ENCODE measurements around the gene ETNPPL.

Gene ETNPPL

GRCh38 chr4:108762559-108763225 is at the start of gene ETNPPL:
ETNPPL (minus strand) TSS chr4:108763053; CDS start chr4:108762898, 155 bp downstream.
- peak; percentile 19 for DNase-seq

- no peak for DNase-seq
Observed at GRCh38 chr4:108811486-108811885, 48.6 kb upstream of the ETNPPL start.

GRCh38 chr4:108810087-108810486 is 47.2 kb upstream of the ETNPPL start:
- DNase-seq, result no peak

DNA sequence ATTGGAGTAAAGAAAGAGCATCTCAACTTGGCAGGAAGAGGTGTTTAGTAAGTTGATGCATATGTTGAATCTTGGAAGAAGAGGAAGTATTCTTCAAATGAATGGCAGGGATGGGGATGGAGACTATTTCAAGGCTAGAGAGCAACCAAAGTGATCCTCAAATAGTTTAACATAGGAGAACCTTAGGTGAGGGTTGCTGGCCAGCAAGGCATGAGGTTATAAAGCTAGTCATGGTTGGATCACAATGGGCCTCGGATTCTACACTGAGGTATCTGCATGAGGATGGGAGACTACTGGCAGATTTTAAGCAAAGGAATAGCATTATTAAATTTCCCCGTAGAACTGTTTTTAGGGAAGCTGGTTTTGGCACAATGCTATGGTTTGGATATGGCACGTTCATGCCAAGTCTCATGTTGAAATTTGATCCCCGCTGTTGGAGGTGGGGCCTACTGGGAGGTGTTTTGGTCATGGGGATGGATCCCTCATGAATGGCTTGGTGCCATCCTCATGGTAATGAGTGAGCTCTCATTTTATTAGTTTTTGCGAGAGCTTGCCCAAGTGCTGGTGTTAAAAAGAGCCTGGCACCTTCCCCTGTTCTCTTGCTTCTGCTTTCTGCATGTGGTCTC is 41.9 kb upstream of the ETNPPL start:
- DNase-seq, result no peak

GRCh38 chr4:108799306-108799705 is 36.5 kb upstream of the ETNPPL start:
- no peak for DNase-seq

DNA sequence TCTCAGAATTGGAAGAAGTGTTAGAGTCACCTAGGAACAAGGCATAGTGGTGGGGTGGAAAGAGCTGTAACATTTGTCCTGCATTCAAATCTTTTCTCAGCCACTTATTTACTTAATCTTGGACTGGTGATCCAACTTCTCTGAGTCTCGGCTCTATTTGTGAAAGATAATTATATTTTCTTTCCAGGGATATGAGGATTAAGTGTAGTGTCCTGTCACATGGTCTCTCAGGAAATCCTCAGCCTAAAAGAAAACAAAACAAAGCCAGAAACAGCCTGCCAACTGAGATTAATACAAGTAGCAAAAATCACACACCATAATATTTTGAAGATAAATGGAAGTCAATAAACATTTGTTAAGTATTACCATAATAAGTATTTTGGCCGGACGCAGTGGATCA is 33.3 kb upstream of the ETNPPL start:
- DNase-seq, result no peak

GRCh38 chr4:108795733-108796132 is 32.9 kb upstream of the ETNPPL start:
- DNase-seq, result no peak

- no peak for DNase-seq
Observed at GRCh38 chr4:108794136-108794535, 31.3 kb upstream of the ETNPPL start.

DNA sequence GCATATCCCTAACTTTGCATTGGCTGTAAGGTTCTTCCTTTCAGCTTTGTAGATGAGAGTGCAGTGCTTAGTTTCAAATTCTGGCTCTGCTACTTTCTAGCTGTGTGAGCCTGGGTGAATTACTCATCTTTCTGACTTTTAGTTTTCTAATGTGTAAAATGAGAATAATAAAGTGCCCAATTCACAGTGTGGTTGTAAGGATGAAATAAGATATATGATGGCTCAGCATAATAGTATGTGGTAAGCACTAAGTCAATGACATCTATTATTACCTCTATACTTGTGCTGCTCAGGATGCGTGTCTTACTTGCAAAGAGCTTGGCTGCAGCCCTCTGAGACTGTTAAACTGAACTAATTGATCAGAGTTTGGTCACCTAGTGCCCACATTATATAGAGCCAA is 30.6 kb upstream of the ETNPPL start:
- no peak for DNase-seq

- no peak for DNase-seq
Observed at GRCh38 chr4:108788731-108789130, 25.9 kb upstream of the ETNPPL start.

- no peak for DNase-seq
Observed at GRCh38 chr4:108787724-108788123, 24.9 kb upstream of the ETNPPL start.

DNA sequence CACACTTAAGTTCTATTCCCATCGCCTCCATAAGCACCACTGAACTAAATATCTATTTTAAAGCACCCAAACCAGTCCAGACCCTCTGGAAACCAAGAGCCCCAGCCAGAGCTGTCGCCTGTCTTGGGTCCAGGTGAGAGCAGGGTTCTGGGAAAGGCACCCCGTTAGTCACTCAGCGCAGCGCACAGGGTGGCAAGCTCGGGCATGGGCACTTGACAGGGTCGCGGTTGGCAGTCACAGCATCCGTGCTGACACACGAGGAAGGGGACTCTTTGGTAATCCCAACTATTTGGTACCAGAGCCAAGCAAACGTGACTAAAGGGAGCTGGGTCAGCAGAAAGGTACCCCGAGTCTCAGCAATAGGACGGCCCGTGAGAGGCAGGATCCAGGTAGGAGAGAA is 24.3 kb upstream of the ETNPPL start:
- no peak for DNase-seq

GRCh38 chr4:108786351-108786750 is 23.5 kb upstream of the ETNPPL start:
- no peak for DNase-seq

- no peak for DNase-seq
Observed at GRCh38 chr4:108783665-108784463, 21.0 kb upstream of the ETNPPL start.

- no peak for DNase-seq
Observed at GRCh38 chr4:108779958-108780357, 17.1 kb upstream of the ETNPPL start.

GRCh38 chr4:108777388-108777787 is 14.5 kb upstream of the ETNPPL start:
- no peak for DNase-seq

DNA sequence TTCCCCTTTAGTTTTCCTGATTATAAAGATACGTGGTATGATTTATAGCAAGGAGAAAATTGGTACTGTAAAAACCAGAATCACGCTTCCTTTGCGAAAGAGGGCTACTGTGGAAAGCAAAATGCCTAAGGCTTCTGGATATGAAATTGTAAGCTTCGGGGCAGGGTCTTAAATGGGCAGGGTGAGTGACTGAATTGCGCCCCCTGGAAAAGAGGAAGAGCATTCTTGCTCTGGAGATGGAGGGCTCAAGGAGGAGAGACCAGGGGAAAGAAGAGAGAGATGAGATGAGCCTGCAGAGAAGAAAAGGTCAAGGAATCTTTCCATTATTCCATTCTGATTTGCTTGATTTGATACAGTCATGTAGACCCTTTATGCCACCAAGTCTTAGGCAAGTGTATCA is 13.1 kb upstream of the ETNPPL start:
- DNase-seq, result no peak

DNA sequence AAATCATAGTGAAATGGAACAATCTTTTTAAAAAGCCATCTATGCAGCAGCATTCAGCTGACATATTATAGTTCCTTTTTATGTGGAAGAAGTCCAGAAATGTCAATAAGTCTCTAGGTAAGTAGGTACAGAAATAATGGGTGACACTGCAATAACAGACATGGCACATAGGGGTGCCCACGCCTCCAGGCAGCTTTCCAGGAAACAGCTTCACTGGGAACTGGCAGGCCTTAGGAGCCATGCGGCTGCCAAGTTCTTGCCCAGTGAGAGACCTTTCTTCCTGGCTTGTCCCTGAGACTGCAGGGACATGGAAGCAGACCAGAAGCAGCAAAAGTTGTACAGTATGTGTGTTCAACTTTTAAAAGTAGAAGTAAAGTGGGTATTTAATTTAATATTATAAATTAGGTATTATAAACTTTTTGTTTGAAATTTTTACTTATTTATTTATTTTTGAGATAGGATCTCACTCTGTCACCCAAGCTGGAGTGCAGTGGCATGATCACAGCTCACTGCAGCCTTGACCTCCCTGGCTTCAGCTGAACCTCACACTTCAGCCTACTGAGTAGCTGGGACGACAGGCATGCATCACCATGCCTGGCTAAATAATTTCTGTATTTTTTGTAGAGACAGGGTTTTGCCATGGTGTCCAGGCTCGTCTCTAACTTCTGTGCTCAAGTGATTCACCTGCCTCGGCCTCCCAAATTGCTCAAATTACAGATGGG is 12.1 kb upstream of the ETNPPL start:
- no peak for DNase-seq

DNA sequence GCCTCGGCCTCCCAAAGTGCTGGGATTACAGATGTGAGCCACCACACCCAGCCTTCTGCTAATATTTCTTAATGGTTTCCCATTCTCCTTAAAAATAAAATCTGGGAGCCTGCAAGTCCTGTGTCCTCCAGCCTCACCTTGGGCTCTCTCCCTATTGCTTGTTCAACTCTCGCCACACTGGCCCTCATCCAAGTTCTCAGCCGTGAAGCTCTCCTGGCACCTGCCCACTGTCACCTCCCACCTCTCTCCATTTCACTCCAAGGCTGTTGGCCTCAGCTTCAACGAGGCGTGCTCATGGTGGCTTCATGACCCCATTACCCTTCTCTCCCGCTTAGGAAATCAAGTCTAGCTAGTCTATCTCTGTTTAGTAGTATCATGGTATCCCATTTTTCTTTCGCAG is 9.5 kb upstream of the ETNPPL start:
- DNase-seq, result no peak

GRCh38 chr4:108766058-108766457 is 3.2 kb upstream of the ETNPPL start:
- DNase-seq, result no peak

- no peak for DNase-seq
Observed at GRCh38 chr4:108763986-108764385, 1.1 kb upstream of the ETNPPL start.

- DNase-seq, result no peak
Observed at GRCh38 chr4:108763226-108763593, 357 bp upstream of the ETNPPL start.

GRCh38 chr4:108758498-108758897 is 4.4 kb downstream of the ETNPPL start:
- no peak for DNase-seq

GRCh38 chr4:108754327-108754726 is 8.5 kb downstream of the ETNPPL start:
- DNase-seq, result no peak

All from activated CD4-positive, alpha-beta T cell treated with anti-CD3 and anti-CD28 coated beads, Interleukin-2, Interleukin-6, amounts not matched to agents 100 ng/mL and 50 ng/mL, durations not matched to agents 16 hours and 8 hours (primary cell).